ENCODE measurements around the gene HMGCS1. TPM values are rescaled to one million over a fixed set of nuclear protein-coding genes. Genes with fewer than 3 reads are reported as not detected.

Gene HMGCS1
- total and polyA plus RNA-seq, 9 of the 15 experiments (the other 6 are each of a cell fraction or from before 2014, with no cell fraction given) = 43.7 to 337 (median 111) TPM

DNA sequence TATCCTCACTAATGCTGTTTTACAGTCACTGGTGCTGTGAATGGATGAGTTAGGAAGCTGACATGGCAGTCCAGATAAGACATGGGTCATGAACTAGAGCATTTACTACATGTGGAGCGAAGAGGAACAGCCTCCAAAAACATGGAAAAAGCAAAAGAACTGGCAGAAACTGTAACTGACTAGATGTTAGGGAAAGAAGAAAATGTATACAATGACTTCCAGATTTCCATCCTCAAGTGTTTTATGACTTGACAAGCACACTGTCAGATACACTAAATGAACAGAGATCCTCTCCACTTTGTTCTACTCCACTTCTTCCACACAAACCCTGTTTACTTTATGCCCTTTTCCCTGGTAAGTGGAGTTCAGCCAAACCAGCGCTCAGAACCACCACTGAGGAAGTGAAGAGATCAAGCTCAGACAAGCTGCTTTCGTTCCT, 11.5 kb downstream of the HMGCS1 start (continued):
- TF ChIP-seq, protein P1, sequence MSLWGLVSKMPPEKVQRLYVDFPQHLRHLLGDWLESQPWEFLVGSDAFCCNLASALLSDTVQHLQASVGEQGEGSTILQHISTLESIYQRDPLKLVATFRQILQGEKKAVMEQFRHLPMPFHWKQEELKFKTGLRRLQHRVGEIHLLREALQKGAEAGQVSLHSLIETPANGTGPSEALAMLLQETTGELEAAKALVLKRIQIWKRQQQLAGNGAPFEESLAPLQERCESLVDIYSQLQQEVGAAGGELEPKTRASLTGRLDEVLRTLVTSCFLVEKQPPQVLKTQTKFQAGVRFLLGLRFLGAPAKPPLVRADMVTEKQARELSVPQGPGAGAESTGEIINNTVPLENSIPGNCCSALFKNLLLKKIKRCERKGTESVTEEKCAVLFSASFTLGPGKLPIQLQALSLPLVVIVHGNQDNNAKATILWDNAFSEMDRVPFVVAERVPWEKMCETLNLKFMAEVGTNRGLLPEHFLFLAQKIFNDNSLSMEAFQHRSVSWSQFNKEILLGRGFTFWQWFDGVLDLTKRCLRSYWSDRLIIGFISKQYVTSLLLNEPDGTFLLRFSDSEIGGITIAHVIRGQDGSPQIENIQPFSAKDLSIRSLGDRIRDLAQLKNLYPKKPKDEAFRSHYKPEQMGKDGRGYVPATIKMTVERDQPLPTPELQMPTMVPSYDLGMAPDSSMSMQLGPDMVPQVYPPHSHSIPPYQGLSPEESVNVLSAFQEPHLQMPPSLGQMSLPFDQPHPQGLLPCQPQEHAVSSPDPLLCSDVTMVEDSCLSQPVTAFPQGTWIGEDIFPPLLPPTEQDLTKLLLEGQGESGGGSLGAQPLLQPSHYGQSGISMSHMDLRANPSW (CRISPR knock-in tag; IDR thresholded peaks at IDR 0.05) = no peak
- TF ChIP-seq, protein P2, sequence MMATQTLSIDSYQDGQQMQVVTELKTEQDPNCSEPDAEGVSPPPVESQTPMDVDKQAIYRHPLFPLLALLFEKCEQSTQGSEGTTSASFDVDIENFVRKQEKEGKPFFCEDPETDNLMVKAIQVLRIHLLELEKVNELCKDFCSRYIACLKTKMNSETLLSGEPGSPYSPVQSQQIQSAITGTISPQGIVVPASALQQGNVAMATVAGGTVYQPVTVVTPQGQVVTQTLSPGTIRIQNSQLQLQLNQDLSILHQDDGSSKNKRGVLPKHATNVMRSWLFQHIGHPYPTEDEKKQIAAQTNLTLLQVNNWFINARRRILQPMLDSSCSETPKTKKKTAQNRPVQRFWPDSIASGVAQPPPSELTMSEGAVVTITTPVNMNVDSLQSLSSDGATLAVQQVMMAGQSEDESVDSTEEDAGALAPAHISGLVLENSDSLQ (IDR thresholded peaks at IDR 0.05) = peak; percentile 41; the same call in 1 of the 2 replicates
- TF ChIP-seq NFATC3 (IDR thresholded peaks at IDR 0.05) = no peak
- no peak for TF ChIP-seq HEY1 (CRISPR knock-in tag; IDR thresholded peaks at IDR 0.05; ENCODE audit: borderline replicate concordance)
- TF ChIP-seq THRAP3 (IDR thresholded peaks at IDR 0.05; ENCODE audit: borderline replicate concordance) = no peak
- TF ChIP-seq EHMT2 (IDR thresholded peaks at IDR 0.05) = peak; percentile 65
- TF ChIP-seq, protein P3, sequence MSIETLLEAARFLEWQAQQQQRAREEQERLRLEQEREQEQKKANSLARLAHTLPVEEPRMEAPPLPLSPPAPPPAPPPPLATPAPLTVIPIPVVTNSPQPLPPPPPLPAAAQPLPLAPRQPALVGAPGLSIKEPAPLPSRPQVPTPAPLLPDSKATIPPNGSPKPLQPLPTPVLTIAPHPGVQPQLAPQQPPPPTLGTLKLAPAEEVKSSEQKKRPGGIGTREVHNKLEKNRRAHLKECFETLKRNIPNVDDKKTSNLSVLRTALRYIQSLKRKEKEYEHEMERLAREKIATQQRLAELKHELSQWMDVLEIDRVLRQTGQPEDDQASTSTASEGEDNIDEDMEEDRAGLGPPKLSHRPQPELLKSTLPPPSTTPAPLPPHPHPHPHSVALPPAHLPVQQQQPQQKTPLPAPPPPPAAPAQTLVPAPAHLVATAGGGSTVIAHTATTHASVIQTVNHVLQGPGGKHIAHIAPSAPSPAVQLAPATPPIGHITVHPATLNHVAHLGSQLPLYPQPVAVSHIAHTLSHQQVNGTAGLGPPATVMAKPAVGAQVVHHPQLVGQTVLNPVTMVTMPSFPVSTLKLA (conservative IDR thresholded peaks at IDR 0.05) = peak; percentile 40 to 52; a peak in 2 of 4 replicates
- no peak for TF ChIP-seq ZNF23 (CRISPR knock-in tag; IDR thresholded peaks at IDR 0.05)
- no peak for TF ChIP-seq GTF2A2 (tag; IDR thresholded peaks at IDR 0.05)
- TF ChIP-seq ZNF766 (CRISPR knock-in tag; conservative IDR thresholded peaks at IDR 0.05) = no peak
- no peak for TF ChIP-seq MEF2A (IDR thresholded peaks at IDR 0.05; ENCODE audit: control insufficient read depth, low read depth, low read length)
- TF ChIP-seq, protein P4, sequence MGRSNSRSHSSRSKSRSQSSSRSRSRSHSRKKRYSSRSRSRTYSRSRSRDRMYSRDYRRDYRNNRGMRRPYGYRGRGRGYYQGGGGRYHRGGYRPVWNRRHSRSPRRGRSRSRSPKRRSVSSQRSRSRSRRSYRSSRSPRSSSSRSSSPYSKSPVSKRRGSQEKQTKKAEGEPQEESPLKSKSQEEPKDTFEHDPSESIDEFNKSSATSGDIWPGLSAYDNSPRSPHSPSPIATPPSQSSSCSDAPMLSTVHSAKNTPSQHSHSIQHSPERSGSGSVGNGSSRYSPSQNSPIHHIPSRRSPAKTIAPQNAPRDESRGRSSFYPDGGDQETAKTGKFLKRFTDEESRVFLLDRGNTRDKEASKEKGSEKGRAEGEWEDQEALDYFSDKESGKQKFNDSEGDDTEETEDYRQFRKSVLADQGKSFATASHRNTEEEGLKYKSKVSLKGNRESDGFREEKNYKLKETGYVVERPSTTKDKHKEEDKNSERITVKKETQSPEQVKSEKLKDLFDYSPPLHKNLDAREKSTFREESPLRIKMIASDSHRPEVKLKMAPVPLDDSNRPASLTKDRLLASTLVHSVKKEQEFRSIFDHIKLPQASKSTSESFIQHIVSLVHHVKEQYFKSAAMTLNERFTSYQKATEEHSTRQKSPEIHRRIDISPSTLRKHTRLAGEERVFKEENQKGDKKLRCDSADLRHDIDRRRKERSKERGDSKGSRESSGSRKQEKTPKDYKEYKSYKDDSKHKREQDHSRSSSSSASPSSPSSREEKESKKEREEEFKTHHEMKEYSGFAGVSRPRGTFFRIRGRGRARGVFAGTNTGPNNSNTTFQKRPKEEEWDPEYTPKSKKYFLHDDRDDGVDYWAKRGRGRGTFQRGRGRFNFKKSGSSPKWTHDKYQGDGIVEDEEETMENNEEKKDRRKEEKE (IDR thresholded peaks at IDR 0.05; ENCODE audit: borderline replicate concordance in 1 of 2, control insufficient read depth in 1 of 2, low read depth in 2 of 2, low read length in 1 of 2) = no peak
- TF ChIP-seq MAFK (IDR thresholded peaks at IDR 0.05; ENCODE audit: low read length) = no peak
- TF ChIP-seq, protein P5, sequence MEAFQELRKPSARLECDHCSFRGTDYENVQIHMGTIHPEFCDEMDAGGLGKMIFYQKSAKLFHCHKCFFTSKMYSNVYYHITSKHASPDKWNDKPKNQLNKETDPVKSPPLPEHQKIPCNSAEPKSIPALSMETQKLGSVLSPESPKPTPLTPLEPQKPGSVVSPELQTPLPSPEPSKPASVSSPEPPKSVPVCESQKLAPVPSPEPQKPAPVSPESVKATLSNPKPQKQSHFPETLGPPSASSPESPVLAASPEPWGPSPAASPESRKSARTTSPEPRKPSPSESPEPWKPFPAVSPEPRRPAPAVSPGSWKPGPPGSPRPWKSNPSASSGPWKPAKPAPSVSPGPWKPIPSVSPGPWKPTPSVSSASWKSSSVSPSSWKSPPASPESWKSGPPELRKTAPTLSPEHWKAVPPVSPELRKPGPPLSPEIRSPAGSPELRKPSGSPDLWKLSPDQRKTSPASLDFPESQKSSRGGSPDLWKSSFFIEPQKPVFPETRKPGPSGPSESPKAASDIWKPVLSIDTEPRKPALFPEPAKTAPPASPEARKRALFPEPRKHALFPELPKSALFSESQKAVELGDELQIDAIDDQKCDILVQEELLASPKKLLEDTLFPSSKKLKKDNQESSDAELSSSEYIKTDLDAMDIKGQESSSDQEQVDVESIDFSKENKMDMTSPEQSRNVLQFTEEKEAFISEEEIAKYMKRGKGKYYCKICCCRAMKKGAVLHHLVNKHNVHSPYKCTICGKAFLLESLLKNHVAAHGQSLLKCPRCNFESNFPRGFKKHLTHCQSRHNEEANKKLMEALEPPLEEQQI (IDR thresholded peaks at IDR 0.05) = no peak
- no peak for TF ChIP-seq KAT2B (IDR thresholded peaks at IDR 0.05; ENCODE audit: low read depth, low read length)
- peak; percentile 24; the same call in 1 of the 2 replicates for TF ChIP-seq NFE2 (IDR thresholded peaks at IDR 0.05; ENCODE audit: low read depth)
- TF ChIP-seq FOXK2 (conservative IDR thresholded peaks at IDR 0.05 in 1 of 2, IDR thresholded peaks at IDR 0.05 in 1 of 2; ENCODE audit: low read depth in 2 of 2) = peak; percentile 74 to 77
- TF ChIP-seq HOXB6 (CRISPR knock-in tag; IDR thresholded peaks at IDR 0.05; ENCODE audit: borderline replicate concordance) = no peak
